Body of pancreas (tissue), 4 donors: ENCODE measurements around the gene PDE4D. TPM values are rescaled to one million over a fixed set of nuclear protein-coding genes. Genes with fewer than 3 reads are reported as not detected.

Source experiments
- ATAC-seq: fragments of 150-250 bp; one replicate; pipeline ENCODE4 v1.9.1; 2016
- DNase-seq, 4 donors: peaks; one replicate each; pipeline ENCODE4 v3.0.0-alpha.2; 2019
- H3K27ac ChIP-seq, 4 donors: fragments of 200-600 bp; sonication (generic); 1 replicate in 3 of 4; 2 replicates in 1 of 4; pipeline versions ENCODE4 v1.5.1 to v1.6.1; 2016 to 2019; ENCODE audit warnings: mild to moderate bottlenecking in 1 of 4, mixed read lengths in 1 of 4, moderate library complexity in 1 of 4
- H3K27me3 ChIP-seq, 2 donors: fragments of 200-600 bp; sonication (generic); one replicate each; pipeline ENCODE4 v1.6.0; 2016; ENCODE audit warnings: mild to moderate bottlenecking in 1 of 2
- H3K36me3 ChIP-seq, 2 donors: fragments of 200-600 bp; sonication (generic); replicated peaks in 1 of 2; 2 replicates each; pipeline ENCODE4 v1.5.1; 2016; ENCODE audit warnings: low read depth in 2 of 2; ENCODE audit not compliant: insufficient read depth in 1 of 2
- H3K4me1 ChIP-seq: fragments of 200-600 bp; sonication (generic); one replicate; pipeline ENCODE4 v1.6.0; 2016
- H3K4me3 ChIP-seq, 2 donors: fragments of 200-600 bp; sonication (generic); 1 replicate in 1 of 2; 2 replicates in 1 of 2; pipeline ENCODE4 v1.5.1; 2016 to 2019
- H3K9me3 ChIP-seq, 3 donors: fragments of 200-600 bp; sonication (generic); 1 replicate in 2 of 3; 2 replicates in 1 of 3; pipeline ENCODE4 v1.5.1; 2016
- CTCF ChIP-seq, 7 experiments: fragments of 450-650 bp in 4 of 7; fragments of 200-600 bp in 3 of 7; sonication (generic) in 3 of 7; IDR thresholded peaks; one replicate each; pipeline ENCODE4 v1.5.1; 2016 to 2019; ENCODE audit warnings: antibody characterized with exemption in 7 of 7
- POLR2A ChIP-seq, 3 donors: fragments of 450-650 bp; IDR thresholded peaks; one replicate each; pipeline ENCODE4 v1.6.1; 2016; ENCODE audit warnings: antibody characterized with exemption in 3 of 3, mild to moderate bottlenecking in 2 of 3
- WGBS, 2 donors: methylation state at CpG; one replicate each; pipeline ENCODE4 v1.1.5; 2017; 5-methylcytosine and 5-hydroxymethylcytosine counted together
- intact Hi-C: fragments of 100-400 bp; cut with DNase I; formaldehyde crosslinking; loops from one replicate; pipeline ENCODE4 v1.15.1; 2023
- total RNA-seq, 2 donors: library from RNA; depleted of rRNA; stranded (reverse); fragments of >200 nt; gene quantifications; one replicate each; pipeline ENCODE4 v1.1.0, GENCODE V29; 2016

Gene PDE4D
- total RNA-seq, 2 donors from 2014 or later: 8.6 to 9.2 TPM

GRCh38 chr5:59772757-59773156, 120.8 kb downstream of the PDE4D start:
- Histone ChIP-seq H3K4me3 (no peak overlapping the region), H3K9me3 (no peaks in the 10 kb centered on the region), H3K36me3 (no peaks in the 10 kb centered on the region), H3K27ac (no peak overlapping the region), H3K4me1 (peaks cover 4% of the 10 kb centered on the region), H3K27me3 (no peaks in the 10 kb centered on the region)
- DNase-seq: no peak
- ATAC-seq: no peak
- WGBS, 2 donors: 75 to 81% methylated on average over 2 of the region's 2 CpGs
- intact Hi-C loops: no loop called here
- TF ChIP-seq CTCF (IDR thresholded peaks at IDR 0.05) (no peak), POLR2A (IDR thresholded peaks at IDR 0.05) (no peak)

- H3K4me1 ChIP-seq: peaks cover 4% of the 10 kb centered on the region
- TF ChIP-seq CTCF (IDR thresholded peaks at IDR 0.05) (no peak), POLR2A (IDR thresholded peaks at IDR 0.05) (no peak)
- no peaks in the 10 kb centered on the region for H3K9me3 ChIP-seq
- H3K4me3 ChIP-seq: no peak overlapping the region
- intact Hi-C loops: no loop called here
- no peak for DNase-seq
- WGBS, 2 donors: 90 to 97% methylated on average over 2 of the region's 2 CpGs
- no peak for ATAC-seq
- no peaks in the 10 kb centered on the region for H3K27me3 ChIP-seq
- H3K36me3 ChIP-seq: no peaks in the 10 kb centered on the region
- no peak overlapping the region for H3K27ac ChIP-seq
Observed at GRCh38 chr5:59772206-59772605, 121.3 kb downstream of the PDE4D start.

- ATAC-seq (no peak), DNase-seq (no peak)
- Histone ChIP-seq H3K9me3 (no peaks in the 10 kb centered on the region), H3K4me3 (no peak overlapping the region), H3K36me3 (no peaks in the 10 kb centered on the region), H3K27ac (no peak overlapping the region), H3K4me1 (peaks cover 4% of the 10 kb centered on the region), H3K27me3 (no peaks in the 10 kb centered on the region)
- WGBS, 2 donors: 85 to 88% methylated on average over 4 of the region's 4 CpGs
- no peak for TF ChIP-seq POLR2A (IDR thresholded peaks at IDR 0.05)
- no peak for TF ChIP-seq CTCF (IDR thresholded peaks at IDR 0.05)
- intact Hi-C loops: no loop called here
Observed at GRCh38 chr5:59770953-59771352, 122.6 kb downstream of the PDE4D start.

GRCh38 chr5:59769832-59770231, 123.7 kb downstream of the PDE4D start:
- no peak for DNase-seq
- H3K27ac ChIP-seq: no peak overlapping the region
- peaks cover 4% of the 10 kb centered on the region for H3K4me1 ChIP-seq
- ATAC-seq: no peak
- intact Hi-C loops: no loop called here
- TF ChIP-seq POLR2A (IDR thresholded peaks at IDR 0.05) (no peak), CTCF (IDR thresholded peaks at IDR 0.05) (no peak)
- no peaks in the 10 kb centered on the region for H3K27me3 ChIP-seq
- no peaks in the 10 kb centered on the region for H3K36me3 ChIP-seq
- H3K4me3 ChIP-seq: no peak overlapping the region
- no peaks in the 10 kb centered on the region for H3K9me3 ChIP-seq

- no peaks in the 10 kb centered on the region for H3K9me3 ChIP-seq
- no peaks in the 10 kb centered on the region for H3K36me3 ChIP-seq
- no peak overlapping the region for H3K27ac ChIP-seq
- H3K27me3 ChIP-seq: no peaks in the 10 kb centered on the region
- intact Hi-C loops: no loop called here
- H3K4me3 ChIP-seq: no peak overlapping the region
- TF ChIP-seq POLR2A (IDR thresholded peaks at IDR 0.05) (no peak), CTCF (IDR thresholded peaks at IDR 0.05) (no peak)
- no peak for ATAC-seq
- no peak for DNase-seq
- peaks cover 4% of the 10 kb centered on the region for H3K4me1 ChIP-seq
- WGBS, 2 donors: 30 to 39% methylated on average over 1 of the region's 1 CpG
Observed at GRCh38 chr5:59769041-59769360, 124.5 kb downstream of the PDE4D start.
